KMS-11 (cell line): ENCODE data around the gene GALNT10.

Source experiments
- H2AFZ ChIP-seq: fragments of 200-600 bp; sonication (generic); 2 replicates; pipeline ENCODE4 v1.6.1; 2016; ENCODE audit warnings: antibody characterized with exemption, mixed run types, low read depth
- H3K27ac ChIP-seq: fragments of 200-600 bp; sonication (generic); 2 replicates; pipeline ENCODE4 v1.6.1; 2016; ENCODE audit warnings: mild to moderate bottlenecking, mixed run types
- H3K27me3 ChIP-seq: fragments of 200-600 bp; sonication (generic); 2 replicates; pipeline ENCODE4 v1.6.1; 2017; ENCODE audit warnings: mild to moderate bottlenecking, low read depth, mixed run types, moderate library complexity; ENCODE audit not compliant: insufficient read depth
- H3K36me3 ChIP-seq: fragments of 200-600 bp; sonication (generic); 2 replicates; pipeline ENCODE4 v1.6.1; 2017; ENCODE audit warnings: mild to moderate bottlenecking, mixed run types; ENCODE audit not compliant: insufficient read depth
- H3K4me1 ChIP-seq: fragments of 200-600 bp; sonication (generic); 2 replicates; pipeline ENCODE4 v1.6.1; 2016; ENCODE audit warnings: mild to moderate bottlenecking, low read depth, mixed run types; ENCODE audit not compliant: poor library complexity, severe bottlenecking
- H3K4me2 ChIP-seq: fragments of 200-600 bp; sonication (generic); 2 replicates; pipeline ENCODE4 v1.7.0; 2016; ENCODE audit warnings: mild to moderate bottlenecking, mixed run types
- H3K4me3 ChIP-seq: fragments of 200-600 bp; sonication (generic); IDR thresholded peaks from 2 replicates; pipeline ENCODE4 v1.6.1; 2017; ENCODE audit warnings: low read depth, low read length, mixed read lengths; ENCODE audit not compliant: insufficient read depth
- H3K79me2 ChIP-seq: fragments of 200-600 bp; sonication (generic); 2 replicates; pipeline ENCODE4 v1.6.1; 2016; ENCODE audit warnings: low read depth, mixed run types; ENCODE audit not compliant: insufficient read depth
- H3K9ac ChIP-seq: fragments of 200-600 bp; sonication (generic); 2 replicates; pipeline ENCODE4 v1.6.1; 2016; ENCODE audit warnings: mild to moderate bottlenecking, mixed run types
- H4K20me1 ChIP-seq: fragments of 200-600 bp; sonication (generic); 2 replicates; pipeline ENCODE4 v1.6.1; 2016; ENCODE audit warnings: mild to moderate bottlenecking, mixed run types; ENCODE audit not compliant: insufficient read depth
- TF ChIP-seq, protein P1 (sequence below): fragments of 200-600 bp; sonication (generic); conservative IDR thresholded peaks from 2 replicates; pipeline ENCODE4 v1.6.1; 2017; ENCODE audit warnings: low read depth, mild to moderate bottlenecking, antibody characterized with exemption, low read length, moderate library complexity, mixed read lengths

Gene GALNT10

GRCh38 chr5:154401355-154401754 lies 210.8 kb downstream of the GALNT10 start:
- Histone ChIP-seq H3K27me3 (no peaks in the 10 kb centered on the region), H2AFZ (no peak overlapping the region), H3K79me2 (no peaks in the 10 kb centered on the region), H4K20me1 (no peaks in the 10 kb centered on the region), H3K36me3 (no peaks in the 10 kb centered on the region), H3K27ac (no peak overlapping the region), H3K4me3 (no peak overlapping the region), H3K9ac (no peak overlapping the region), H3K4me2 (no peak overlapping the region), H3K4me1 (peaks cover 7% of the 10 kb centered on the region)
- TF ChIP-seq, protein P1, sequence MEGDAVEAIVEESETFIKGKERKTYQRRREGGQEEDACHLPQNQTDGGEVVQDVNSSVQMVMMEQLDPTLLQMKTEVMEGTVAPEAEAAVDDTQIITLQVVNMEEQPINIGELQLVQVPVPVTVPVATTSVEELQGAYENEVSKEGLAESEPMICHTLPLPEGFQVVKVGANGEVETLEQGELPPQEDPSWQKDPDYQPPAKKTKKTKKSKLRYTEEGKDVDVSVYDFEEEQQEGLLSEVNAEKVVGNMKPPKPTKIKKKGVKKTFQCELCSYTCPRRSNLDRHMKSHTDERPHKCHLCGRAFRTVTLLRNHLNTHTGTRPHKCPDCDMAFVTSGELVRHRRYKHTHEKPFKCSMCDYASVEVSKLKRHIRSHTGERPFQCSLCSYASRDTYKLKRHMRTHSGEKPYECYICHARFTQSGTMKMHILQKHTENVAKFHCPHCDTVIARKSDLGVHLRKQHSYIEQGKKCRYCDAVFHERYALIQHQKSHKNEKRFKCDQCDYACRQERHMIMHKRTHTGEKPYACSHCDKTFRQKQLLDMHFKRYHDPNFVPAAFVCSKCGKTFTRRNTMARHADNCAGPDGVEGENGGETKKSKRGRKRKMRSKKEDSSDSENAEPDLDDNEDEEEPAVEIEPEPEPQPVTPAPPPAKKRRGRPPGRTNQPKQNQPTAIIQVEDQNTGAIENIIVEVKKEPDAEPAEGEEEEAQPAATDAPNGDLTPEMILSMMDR = no peak

GRCh38 chr5:154401931-154402330 lies 211.4 kb downstream of the GALNT10 start:
- H3K4me1 ChIP-seq = peaks cover 4% of the 10 kb centered on the region
- no peak overlapping the region for H3K9ac ChIP-seq
- no peak overlapping the region for H3K27ac ChIP-seq
- H3K4me3 ChIP-seq = no peak overlapping the region
- H3K27me3 ChIP-seq = no peaks in the 10 kb centered on the region
- H3K4me2 ChIP-seq = no peak overlapping the region
- H4K20me1 ChIP-seq = no peaks in the 10 kb centered on the region
- TF ChIP-seq, protein P1 = no peak
- no peak overlapping the region for H2AFZ ChIP-seq
- no peaks in the 10 kb centered on the region for H3K36me3 ChIP-seq
- H3K79me2 ChIP-seq = no peaks in the 10 kb centered on the region

DNA sequence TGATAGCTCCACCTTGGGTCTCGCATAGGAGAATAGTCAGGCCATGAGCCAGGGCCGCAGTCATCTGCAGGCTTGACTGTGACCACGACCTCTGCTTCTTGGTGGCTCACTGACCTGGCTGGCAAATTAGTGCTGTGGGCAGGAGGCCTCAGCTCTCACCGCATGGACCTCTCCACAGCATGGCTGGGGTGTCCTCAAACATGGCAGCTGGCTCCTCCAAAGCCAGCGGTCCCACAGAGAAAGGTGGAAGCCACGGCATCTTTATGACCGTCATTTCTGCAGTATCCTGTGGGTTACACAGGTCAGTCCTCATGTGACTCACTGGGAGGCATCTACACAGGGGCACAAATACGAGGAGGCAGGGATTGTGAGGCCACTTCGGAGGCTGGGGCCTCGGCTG lies 212.1 kb downstream of the GALNT10 start:
- no peaks in the 10 kb centered on the region for H3K36me3 ChIP-seq
- H3K4me3 ChIP-seq = no peak overlapping the region
- peaks cover 4% of the 10 kb centered on the region for H3K4me1 ChIP-seq
- H3K79me2 ChIP-seq = no peaks in the 10 kb centered on the region
- TF ChIP-seq, protein P1 = no peak
- no peak overlapping the region for H3K4me2 ChIP-seq
- no peaks in the 10 kb centered on the region for H3K27me3 ChIP-seq
- no peaks in the 10 kb centered on the region for H4K20me1 ChIP-seq
- H2AFZ ChIP-seq = no peak overlapping the region
- H3K27ac ChIP-seq = no peak overlapping the region
- no peak overlapping the region for H3K9ac ChIP-seq

GRCh38 chr5:154403234-154403633 lies 212.7 kb downstream of the GALNT10 start:
- no peak overlapping the region for H3K4me2 ChIP-seq
- H3K36me3 ChIP-seq = no peaks in the 10 kb centered on the region
- no peak overlapping the region for H3K27ac ChIP-seq
- H3K79me2 ChIP-seq = no peaks in the 10 kb centered on the region
- H3K4me1 ChIP-seq = peaks cover 4% of the 10 kb centered on the region
- H3K4me3 ChIP-seq = no peak overlapping the region
- H3K9ac ChIP-seq = no peak overlapping the region
- TF ChIP-seq, protein P1 = no peak
- no peak overlapping the region for H2AFZ ChIP-seq
- no peaks in the 10 kb centered on the region for H3K27me3 ChIP-seq
- no peaks in the 10 kb centered on the region for H4K20me1 ChIP-seq
